CMK (cell line): ENCODE data around the gene CELF4.

Experiments
- DNase-seq: peaks from one replicate; pipeline ENCODE4 v3.0.0-alpha.2; 2010; ENCODE audit warnings: low read depth

CELF4 gene

DNA sequence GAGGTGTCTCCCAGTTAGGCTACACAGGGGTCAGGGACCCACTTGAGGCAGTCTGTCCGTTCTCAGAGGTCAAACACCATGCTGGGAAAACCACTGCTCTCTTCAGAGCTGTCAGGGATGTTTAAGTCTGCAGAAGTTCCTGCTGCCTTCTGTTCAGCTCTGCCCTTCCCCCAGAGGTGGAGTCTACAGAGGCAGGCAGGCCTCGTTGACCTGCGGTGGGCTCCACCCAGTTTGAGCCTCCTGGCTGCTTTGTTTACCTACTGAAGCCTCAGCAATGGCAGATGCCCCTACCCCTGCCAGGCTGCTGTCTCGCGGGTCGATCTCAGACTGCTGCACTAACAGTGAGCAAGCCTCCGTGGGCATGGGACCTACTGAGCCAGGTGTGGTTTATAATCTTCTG is 346.3 kb downstream of the CELF4 start:
- DNase-seq, result no peak

DNA sequence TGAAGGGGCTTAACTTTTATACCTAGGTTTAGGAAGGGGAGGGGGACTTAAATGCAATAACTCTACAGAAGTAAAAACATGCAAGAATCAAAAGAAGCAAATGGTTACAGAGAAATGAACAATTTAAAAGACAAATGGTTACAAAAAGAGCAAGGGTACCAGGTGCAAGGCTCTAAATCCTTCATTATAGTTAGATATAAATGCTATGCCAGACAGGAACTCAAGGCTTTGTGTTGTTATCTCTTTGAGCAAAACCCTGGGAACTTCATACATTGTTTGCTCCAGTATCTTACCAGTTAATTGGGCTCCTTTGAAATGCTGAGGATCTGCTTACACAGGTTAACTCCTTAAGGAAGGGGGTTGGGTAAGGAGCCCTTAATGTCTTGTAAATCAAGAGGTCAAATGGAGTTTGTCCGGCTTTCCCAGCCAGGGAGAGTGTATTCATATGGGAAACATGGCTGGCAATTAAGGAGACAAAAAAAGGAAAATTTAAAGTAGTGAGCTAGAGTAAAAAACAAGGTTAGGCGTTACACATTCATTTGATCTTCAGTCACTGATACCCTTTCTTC is 347.5 kb downstream of the CELF4 start:
- no peak for DNase-seq

DNA sequence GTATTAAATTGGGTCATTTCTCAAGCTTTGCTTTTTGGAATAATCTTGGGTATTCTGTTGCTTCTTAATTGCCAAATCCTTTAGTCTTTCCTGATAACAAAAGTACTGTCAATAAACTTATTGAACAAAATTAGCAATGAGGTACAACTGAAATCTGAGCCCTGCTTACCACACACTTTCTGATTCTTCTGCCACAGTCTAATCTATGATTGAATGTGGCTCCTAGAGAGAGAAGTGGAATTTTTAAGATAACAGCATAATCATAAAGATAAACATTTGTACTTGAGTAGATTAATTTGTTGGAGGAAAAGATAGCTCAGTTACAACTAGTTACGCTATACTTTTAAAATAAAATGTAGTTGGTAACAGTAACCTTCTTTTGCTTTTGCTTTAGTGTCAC is 354.8 kb downstream of the CELF4 start:
- no peak for DNase-seq

- no peak for DNase-seq
Observed at GRCh38 chr18:37207343-37207742, 358.3 kb downstream of the CELF4 start.

- DNase-seq, result no peak
Observed at GRCh38 chr18:37199741-37200140, 365.9 kb downstream of the CELF4 start.
